Activated CD8-positive, alpha-beta memory T cell treated with anti-CD3 and anti-CD28 coated beads for 48 hours (primary cell): Measurements from ENCODE around the gene TPP1.

ENCODE experiments used
- DNase-seq, 3 experiments: peaks; one replicate each; pipeline ENCODE4 v3.0.0-alpha.2; 2020; ENCODE audit warnings: low read depth in 2 of 3, low spot score in 2 of 3

Gene TPP1

GRCh38 chr11:6619004-6619745, at the start of gene TPP1:
TSS of gene TPP1 (minus strand) at chr11:6619422. CDS start at chr11:6619400, 22 bp downstream.
- DNase-seq: peak; percentile 70 to 76 (median 76)

DNA sequence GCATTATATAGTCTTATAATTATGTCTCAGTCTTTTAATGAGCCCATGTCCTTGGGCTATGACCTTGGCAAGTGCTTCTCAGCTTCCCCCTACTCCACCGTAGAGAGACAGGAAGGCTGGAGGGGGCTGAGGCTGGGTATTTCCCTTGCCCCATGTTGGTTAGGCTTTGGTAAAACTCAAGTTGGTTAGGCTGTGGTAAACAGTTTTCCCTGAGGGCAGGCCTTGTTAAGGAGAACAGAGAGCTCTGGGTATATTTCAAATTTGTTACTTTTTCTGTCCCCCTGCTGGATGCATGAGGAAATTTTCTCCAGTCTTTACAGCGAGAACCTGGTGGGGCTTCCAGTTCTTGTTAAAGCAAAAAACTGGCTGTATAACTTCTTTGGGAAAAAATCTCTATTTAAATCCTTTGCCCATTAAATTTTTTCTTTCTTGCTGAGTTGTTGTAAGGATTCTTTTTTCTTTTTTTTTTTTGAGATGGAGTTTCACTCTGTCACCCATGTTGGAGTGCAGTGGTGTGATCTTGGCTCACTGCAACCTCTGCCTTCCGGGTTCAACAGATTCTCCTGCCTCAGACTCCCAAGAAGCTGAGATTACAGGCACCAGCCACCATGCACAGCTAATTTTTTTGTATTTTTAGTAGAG, 48.6 kb upstream of the TPP1 start:
- DNase-seq: no peak

DNA sequence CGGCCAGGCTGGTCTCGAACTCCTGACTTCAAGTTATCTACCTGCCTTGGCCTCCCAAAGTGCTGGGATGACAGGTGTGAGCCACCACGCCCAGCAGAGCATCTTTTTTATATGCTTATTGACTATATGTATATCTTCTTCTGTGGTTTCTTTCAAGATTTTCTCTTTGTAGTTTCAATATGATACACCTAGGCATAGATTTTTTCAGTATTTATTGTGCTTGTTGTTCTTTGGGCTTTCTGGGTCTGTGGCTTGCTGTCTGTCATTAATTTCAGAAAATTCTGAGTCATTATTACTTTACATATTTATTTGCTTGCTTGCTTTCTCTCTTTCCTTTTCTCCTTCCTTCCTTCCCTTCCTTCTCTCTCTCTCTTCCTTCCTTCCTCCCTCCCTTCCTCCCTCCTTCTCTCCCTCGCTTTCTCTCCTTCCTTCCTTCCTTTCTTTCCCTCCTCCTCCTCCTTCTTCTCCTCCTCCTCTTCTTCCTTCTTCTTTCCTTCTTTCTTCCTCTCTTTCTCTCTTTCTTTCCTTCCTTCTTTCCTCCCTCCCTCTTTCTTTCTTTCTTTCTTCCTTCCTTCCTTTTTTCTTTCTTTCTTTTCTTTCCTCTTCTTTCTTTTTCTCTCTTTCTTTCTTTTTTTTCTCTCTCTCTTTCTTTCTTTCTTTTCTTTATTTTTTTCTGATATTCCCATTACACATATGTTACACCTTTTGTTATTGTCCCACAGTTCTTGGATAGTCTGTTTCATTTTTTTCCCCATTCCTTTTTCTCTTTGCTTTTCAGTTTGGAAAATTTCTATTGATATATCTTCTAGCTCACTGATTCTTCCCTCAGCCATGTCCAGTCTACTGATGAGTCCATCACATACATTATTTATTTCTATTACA, 47.3 kb upstream of the TPP1 start:
- no peak for DNase-seq

DNA sequence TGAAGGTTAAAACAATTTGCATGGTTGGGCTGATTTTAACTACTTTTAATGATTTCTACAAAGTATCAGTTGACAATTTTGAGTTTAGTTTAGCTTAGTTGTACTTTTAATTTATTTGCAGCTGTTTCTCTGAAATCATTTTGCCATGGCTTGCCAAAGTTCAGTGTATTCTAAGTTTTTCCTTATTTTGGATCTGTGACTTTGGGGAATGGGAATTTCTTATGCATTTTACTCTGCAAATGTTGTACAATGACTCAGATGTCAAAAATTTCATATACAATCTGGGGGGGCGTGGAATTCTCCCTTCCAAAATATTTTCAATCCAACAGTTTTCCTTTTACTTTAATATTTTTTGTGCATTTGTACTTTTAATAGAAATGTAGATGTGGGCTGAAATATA, 45.3 kb upstream of the TPP1 start:
- no peak for DNase-seq

DNA sequence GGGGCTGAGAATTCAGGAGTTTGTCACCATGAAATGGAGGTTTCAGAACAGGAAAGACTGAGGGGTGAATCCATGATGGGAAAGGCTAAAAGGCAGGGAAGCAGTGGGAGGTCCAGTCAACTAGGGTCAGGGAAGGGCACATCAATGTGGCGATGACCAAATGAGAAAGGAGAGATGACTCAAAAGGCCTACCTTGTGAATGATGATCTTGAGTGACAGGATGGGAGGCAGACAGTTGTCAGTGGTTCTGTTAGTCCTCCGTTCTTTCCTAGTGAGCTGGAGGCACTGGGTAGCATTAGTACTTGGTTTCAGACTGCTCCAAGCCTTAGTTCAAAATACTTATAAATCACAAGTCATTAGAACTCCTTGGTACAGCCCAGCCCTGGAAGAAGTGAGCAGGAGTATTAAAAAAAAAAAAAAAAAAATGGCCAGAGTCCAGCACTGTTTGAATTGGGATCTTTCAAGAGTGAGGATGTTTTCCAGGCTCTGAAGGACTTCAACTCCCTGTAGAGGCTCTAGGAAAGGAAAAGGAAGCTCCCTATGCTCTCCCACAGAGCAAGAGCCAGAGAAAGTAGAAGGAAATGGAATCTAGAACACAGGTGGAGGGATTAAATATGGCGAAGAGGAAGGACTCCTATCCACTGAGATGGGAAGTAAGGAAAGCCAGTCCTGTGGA, 44.7 kb upstream of the TPP1 start:
- DNase-seq: no peak

GRCh38 chr11:6660712-6661111, 41.5 kb upstream of the TPP1 start:
- DNase-seq: no peak

GRCh38 chr11:6658647-6659046, 39.4 kb upstream of the TPP1 start:
- no peak for DNase-seq

- DNase-seq: no peak
Measured at GRCh38 chr11:6657346-6657745, 38.1 kb upstream of the TPP1 start.

- no peak for DNase-seq
Measured at GRCh38 chr11:6656936-6657335, 37.7 kb upstream of the TPP1 start.

DNA sequence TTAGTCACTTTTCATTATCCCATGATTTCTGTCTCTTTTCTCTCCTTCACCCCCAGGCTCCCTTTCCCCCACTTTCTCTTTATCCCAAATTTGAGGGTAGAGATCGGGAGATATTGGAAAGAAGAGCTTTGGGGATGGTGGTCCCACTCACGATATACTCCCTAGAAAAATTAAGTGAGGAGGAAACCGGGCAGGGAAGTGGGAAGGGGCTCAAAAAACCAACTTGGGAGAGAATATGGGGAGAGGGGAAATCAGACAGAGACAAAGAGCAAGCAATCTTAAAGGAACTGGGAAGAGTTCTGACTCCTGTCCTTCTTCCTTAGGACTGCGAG, 37.3 kb upstream of the TPP1 start:
- DNase-seq: no peak

- DNase-seq: no peak
Measured at GRCh38 chr11:6655790-6656583, 36.8 kb upstream of the TPP1 start, which contains the start of gene DCHS1. TSS of gene DCHS1 (minus strand) at chr11:6655809. CDS start at chr11:6641613, 14,196 bp downstream.

- no peak for DNase-seq
Measured at GRCh38 chr11:6655020-6655789, 36.0 kb upstream of the TPP1 start.

- DNase-seq: no peak
Measured at GRCh38 chr11:6654281-6655019, 35.2 kb upstream of the TPP1 start.

- no peak for DNase-seq
Measured at GRCh38 chr11:6653656-6654055, 34.4 kb upstream of the TPP1 start.

- DNase-seq: no peak
Measured at GRCh38 chr11:6653097-6653496, 33.9 kb upstream of the TPP1 start.

DNA sequence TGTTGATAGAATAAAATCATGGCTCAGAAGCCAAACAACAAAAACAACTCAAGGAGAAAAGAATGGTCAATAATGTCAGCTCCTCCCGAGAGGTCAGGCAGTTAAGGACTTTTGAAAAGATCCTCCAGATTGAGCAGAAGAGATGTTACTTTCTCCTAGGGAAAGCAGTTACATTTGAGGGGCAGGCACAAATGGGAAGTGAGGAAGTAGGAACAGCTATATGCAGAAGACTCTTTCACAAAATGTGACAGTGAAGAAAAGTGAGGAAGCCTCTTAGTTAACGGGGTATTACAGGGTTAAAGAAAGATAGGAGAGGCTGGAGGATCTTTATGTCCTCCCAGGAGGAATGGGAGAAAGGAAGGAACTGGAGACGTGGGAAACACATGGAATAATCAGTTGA, 33.0 kb upstream of the TPP1 start:
- DNase-seq: no peak

GRCh38 chr11:6650980-6651379, 31.8 kb upstream of the TPP1 start:
- DNase-seq: no peak

- no peak for DNase-seq
Measured at GRCh38 chr11:6650104-6650503, 30.9 kb upstream of the TPP1 start.

- no peak for DNase-seq
Measured at GRCh38 chr11:6648501-6648900, 29.3 kb upstream of the TPP1 start.
